Lower leg skin (tissue), 4 donors: ENCODE measurements around the gene CHEK1. TPM values are rescaled to one million over a fixed set of nuclear protein-coding genes. Genes with fewer than 3 reads are reported as not detected.

ENCODE experiments used
- DNase-seq, 2 donors: peaks; one replicate each; pipeline ENCODE4 v3.0.0-alpha.2; 2019; ENCODE audit warnings: low spot score in 2 of 2
- H3K4me3 ChIP-seq: fragments of 200-600 bp; sonication (generic); 2 replicates; pipeline ENCODE4 v1.5.1; 2017; ENCODE audit warnings: mild to moderate bottlenecking, low read depth; ENCODE audit not compliant: poor library complexity, severe bottlenecking
- POLR2A ChIP-seq, 2 donors: fragments of 450-650 bp; IDR thresholded peaks; one replicate each; pipeline ENCODE4 v1.6.1; 2016 to 2017; ENCODE audit warnings: antibody characterized with exemption in 2 of 2, mild to moderate bottlenecking in 1 of 2, moderate library complexity in 1 of 2
- WGBS, 2 donors: methylation state at CpG; one replicate each; pipeline ENCODE4 v1.1.5; 2018; 5-methylcytosine and 5-hydroxymethylcytosine counted together
- intact Hi-C: fragments of 100-400 bp; cut with DNase I; formaldehyde crosslinking; loops from one replicate; pipeline ENCODE4 v1.15.0; 2023; ENCODE audit warnings: low total_unique reads
- total RNA-seq, 4 donors: library from RNA; depleted of rRNA; stranded (reverse); fragments of >200 nt; gene quantifications; one replicate each; pipeline ENCODE4 v1.1.0, GENCODE V29; 2016
- TF ChIP-seq, protein P1 (sequence below), 3 donors: fragments of 450-650 bp; IDR thresholded peaks; one replicate each; pipeline ENCODE4 v1.5.1; 2016; ENCODE audit warnings: antibody characterized with exemption in 3 of 3, mild to moderate bottlenecking in 3 of 3, moderate library complexity in 2 of 3

CHEK1 gene
- total RNA-seq, 4 donors from 2014 or later, result 0.99 to 8.0 (median 1.9) TPM

- no peak for DNase-seq
- TF ChIP-seq, protein P1, sequence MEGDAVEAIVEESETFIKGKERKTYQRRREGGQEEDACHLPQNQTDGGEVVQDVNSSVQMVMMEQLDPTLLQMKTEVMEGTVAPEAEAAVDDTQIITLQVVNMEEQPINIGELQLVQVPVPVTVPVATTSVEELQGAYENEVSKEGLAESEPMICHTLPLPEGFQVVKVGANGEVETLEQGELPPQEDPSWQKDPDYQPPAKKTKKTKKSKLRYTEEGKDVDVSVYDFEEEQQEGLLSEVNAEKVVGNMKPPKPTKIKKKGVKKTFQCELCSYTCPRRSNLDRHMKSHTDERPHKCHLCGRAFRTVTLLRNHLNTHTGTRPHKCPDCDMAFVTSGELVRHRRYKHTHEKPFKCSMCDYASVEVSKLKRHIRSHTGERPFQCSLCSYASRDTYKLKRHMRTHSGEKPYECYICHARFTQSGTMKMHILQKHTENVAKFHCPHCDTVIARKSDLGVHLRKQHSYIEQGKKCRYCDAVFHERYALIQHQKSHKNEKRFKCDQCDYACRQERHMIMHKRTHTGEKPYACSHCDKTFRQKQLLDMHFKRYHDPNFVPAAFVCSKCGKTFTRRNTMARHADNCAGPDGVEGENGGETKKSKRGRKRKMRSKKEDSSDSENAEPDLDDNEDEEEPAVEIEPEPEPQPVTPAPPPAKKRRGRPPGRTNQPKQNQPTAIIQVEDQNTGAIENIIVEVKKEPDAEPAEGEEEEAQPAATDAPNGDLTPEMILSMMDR (IDR thresholded peaks at IDR 0.05), result no peak
- TF ChIP-seq POLR2A (IDR thresholded peaks at IDR 0.05), result no peak
- WGBS, 2 donors, result 0 to 1% methylated on average over 18 of the region's 18 CpGs
- intact Hi-C loops, result no loop called here
- H3K4me3 ChIP-seq, result peak overlapping the region; percentile 63
These were observed 1.5 kb downstream of the CHEK1 start for GRCh38 chr11:125626288-125626950.

DNA sequence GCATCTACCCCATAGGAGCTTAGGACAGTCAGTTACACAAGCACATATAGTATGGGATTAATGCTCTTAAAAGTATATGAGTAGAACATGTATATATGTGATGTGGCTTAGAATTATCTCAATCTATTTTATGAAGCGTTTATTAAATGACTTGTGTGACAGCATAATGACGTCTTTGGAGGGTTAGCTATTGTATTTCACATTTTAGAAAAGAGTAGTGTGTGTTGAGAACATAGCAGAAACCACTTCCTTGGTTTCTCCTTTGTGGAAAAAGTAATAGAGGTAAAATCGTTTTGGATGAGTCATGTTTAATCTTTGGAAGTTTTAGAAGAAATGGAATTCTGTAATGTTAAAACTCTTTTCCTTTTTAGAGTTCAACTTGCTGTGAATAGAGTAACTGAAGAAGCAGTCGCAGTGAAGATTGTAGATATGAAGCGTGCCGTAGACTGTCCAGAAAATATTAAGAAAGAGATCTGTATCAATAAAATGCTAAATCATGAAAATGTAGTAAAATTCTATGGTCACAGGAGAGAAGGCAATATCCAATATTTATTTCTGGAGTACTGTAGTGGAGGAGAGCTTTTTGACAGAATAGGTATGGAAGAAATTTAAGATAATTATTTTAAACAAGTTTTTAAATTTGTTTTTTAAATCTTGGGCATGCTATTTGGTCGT is 2.4 kb downstream of the CHEK1 start:
- H3K4me3 ChIP-seq, result no peak overlapping the region
- WGBS, 2 donors, result 68% methylated on average over 7 of the region's 7 CpGs
- TF ChIP-seq, protein P1 (IDR thresholded peaks at IDR 0.05), result no peak
- TF ChIP-seq POLR2A (IDR thresholded peaks at IDR 0.05), result no peak
- intact Hi-C loops, result no loop called here
- DNase-seq, result no peak

DNA sequence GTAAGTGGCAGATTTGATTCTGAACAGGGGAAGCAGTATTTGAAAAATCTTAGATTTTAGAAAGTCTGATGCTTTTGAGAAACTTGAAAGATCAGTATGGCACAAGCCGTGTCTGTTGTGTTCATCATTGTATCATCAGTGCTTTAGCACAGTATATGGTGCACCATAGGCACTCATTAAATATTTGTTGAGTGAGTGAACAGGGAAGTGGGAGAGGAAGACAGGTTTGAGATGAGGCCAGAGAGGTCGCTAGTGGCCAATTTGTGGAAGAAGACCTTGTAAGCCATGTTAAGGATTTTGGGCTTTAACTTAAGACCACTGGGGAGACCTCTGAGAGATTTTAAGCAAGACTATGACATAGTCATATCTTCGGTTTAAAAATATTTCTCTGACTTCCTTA is 12.9 kb downstream of the CHEK1 start:
- intact Hi-C loops, result no loop called here
- no peak overlapping the region for H3K4me3 ChIP-seq
- WGBS, 2 donors, result 85 to 88% methylated on average over 3 of the region's 3 CpGs
- no peak for DNase-seq
- no peak for TF ChIP-seq POLR2A (IDR thresholded peaks at IDR 0.05)
- TF ChIP-seq, protein P1 (IDR thresholded peaks at IDR 0.05), result no peak

- intact Hi-C loops, result no loop called here
- 96% methylated on average over 1 of the region's 1 CpG for WGBS, 2 donors
- H3K4me3 ChIP-seq, result no peak overlapping the region
- DNase-seq, result no peak
- no peak for TF ChIP-seq POLR2A (IDR thresholded peaks at IDR 0.05)
- TF ChIP-seq, protein P1 (IDR thresholded peaks at IDR 0.05), result no peak
These were observed 13.4 kb downstream of the CHEK1 start for GRCh38 chr11:125638315-125638714.

- TF ChIP-seq, protein P1 (IDR thresholded peaks at IDR 0.05), result no peak
- TF ChIP-seq POLR2A (IDR thresholded peaks at IDR 0.05), result no peak
- intact Hi-C loops, result no loop called here
- WGBS, 2 donors, result 97% methylated on average over 3 of the region's 3 CpGs
- no peak overlapping the region for H3K4me3 ChIP-seq
- no peak for DNase-seq
These were observed 20.9 kb downstream of the CHEK1 start for GRCh38 chr11:125645871-125646270.
